ENCODE data around the gene VPS18. TPM values are rescaled to one million over a fixed set of nuclear protein-coding genes. Genes with fewer than 3 reads are reported as not detected.
A peak's percentile ranks its signal among the peaks of the same experiment; 100 is the strongest.

Gene VPS18
- 1 to 10 TPM; 7.2 to 8.4 TPM for total RNA-seq

GRCh38 chr15:40893733-40894680 is at the start of gene VPS18:
Gene VPS18 (plus strand): TSS chr15:40894450. CDS start chr15:40894769, 319 bp downstream.
- peak; percentile 98 to 99 for ATAC-seq
- Mint-ChIP-seq H3K9me3 (no peaks in the 10 kb centered on the region), H3K36me3 (peaks cover 5 to 7% of the 10 kb centered on the region in 2 donors), H3K27ac (peak within 1 kb of the TSS; percentile 90 to 99)
- DNase-seq (ENCODE audit: low spot score in 2 of 2) = peak; percentile 98 to 100

- peak overlapping the region in 1 of 2 donors; percentile 77 for H3K27ac Mint-ChIP-seq
- peaks cover 4 to 5% of the 10 kb centered on the region in 2 donors for H3K36me3 Mint-ChIP-seq
- ATAC-seq = peak; percentile 33 to 52
- DNase-seq (ENCODE audit: low spot score in 2 of 2) = peak in 1 of 2 donors; percentile 50
- H3K9me3 Mint-ChIP-seq = no peaks in the 10 kb centered on the region
Observed at GRCh38 chr15:40844696-40845030, 49.6 kb upstream of the VPS18 start.

- peaks cover 4 to 5% of the 10 kb centered on the region in 2 donors for H3K36me3 Mint-ChIP-seq
- no peaks in the 10 kb centered on the region for H3K9me3 Mint-ChIP-seq
- H3K27ac Mint-ChIP-seq = peak overlapping the region in 1 of 2 donors; percentile 77
- no peak for ATAC-seq
- no peak for DNase-seq (ENCODE audit: low spot score in 2 of 2)
Observed at GRCh38 chr15:40845036-40845435, 49.2 kb upstream of the VPS18 start.

- H3K9me3 Mint-ChIP-seq = no peaks in the 10 kb centered on the region
- ATAC-seq (no peak), DNase-seq (ENCODE audit: low spot score in 2 of 2) (no peak)
- no peak overlapping the region for H3K27ac Mint-ChIP-seq
- H3K36me3 Mint-ChIP-seq = peaks cover 4 to 5% of the 10 kb centered on the region in 2 donors
Observed at GRCh38 chr15:40845511-40846284, 48.6 kb upstream of the VPS18 start.

GRCh38 chr15:40846841-40847222 is 47.4 kb upstream of the VPS18 start:
- H3K9me3 Mint-ChIP-seq = no peaks in the 10 kb centered on the region
- no peak for DNase-seq (ENCODE audit: low spot score in 2 of 2)
- H3K27ac Mint-ChIP-seq = no peak overlapping the region
- H3K36me3 Mint-ChIP-seq = peaks cover 4 to 5% of the 10 kb centered on the region in 2 donors
- no peak for ATAC-seq

GRCh38 chr15:40847223-40847961 is 46.9 kb upstream of the VPS18 start:
- ATAC-seq (no peak), DNase-seq (ENCODE audit: low spot score in 2 of 2) (no peak)
- Mint-ChIP-seq H3K36me3 (peaks cover 4 to 5% of the 10 kb centered on the region in 2 donors), H3K27ac (no peak overlapping the region), H3K9me3 (no peaks in the 10 kb centered on the region)

GRCh38 chr15:40850576-40851112 is 43.6 kb upstream of the VPS18 start:
- H3K36me3 Mint-ChIP-seq = no peaks in the 10 kb centered on the region
- no peaks in the 10 kb centered on the region for H3K9me3 Mint-ChIP-seq
- no peak for ATAC-seq
- no peak for DNase-seq (ENCODE audit: low spot score in 2 of 2)
- H3K27ac Mint-ChIP-seq = no peak overlapping the region

- ATAC-seq = no peak
- no peak overlapping the region for H3K27ac Mint-ChIP-seq
- H3K9me3 Mint-ChIP-seq = no peaks in the 10 kb centered on the region
- H3K36me3 Mint-ChIP-seq = no peaks in the 10 kb centered on the region
- DNase-seq (ENCODE audit: low spot score in 2 of 2) = no peak
Observed at GRCh38 chr15:40852529-40852928, 41.7 kb upstream of the VPS18 start.

GRCh38 chr15:40853241-40853890 is 40.9 kb upstream of the VPS18 start:
- no peaks in the 10 kb centered on the region for H3K9me3 Mint-ChIP-seq

GRCh38 chr15:40854161-40854560 is 40.1 kb upstream of the VPS18 start:
- no peak for ATAC-seq
- Mint-ChIP-seq H3K36me3 (no peaks in the 10 kb centered on the region), H3K27ac (no peak overlapping the region), H3K9me3 (no peaks in the 10 kb centered on the region)
- no peak for DNase-seq (ENCODE audit: low spot score in 2 of 2)

More at GRCh38 chr15:40853241-40853890, 40.9 kb upstream of the VPS18 start:
- no peak overlapping the region for H3K27ac Mint-ChIP-seq
- H3K36me3 Mint-ChIP-seq = no peaks in the 10 kb centered on the region
- ATAC-seq (no peak), DNase-seq (ENCODE audit: low spot score in 2 of 2) (no peak)

- no peak for ATAC-seq
- no peaks in the 10 kb centered on the region for H3K9me3 Mint-ChIP-seq
- no peak overlapping the region for H3K27ac Mint-ChIP-seq
- DNase-seq (ENCODE audit: low spot score in 2 of 2) = no peak
- H3K36me3 Mint-ChIP-seq = no peaks in the 10 kb centered on the region
Observed at GRCh38 chr15:40855706-40856234, 38.5 kb upstream of the VPS18 start.

- ATAC-seq (no peak), DNase-seq (ENCODE audit: low spot score in 2 of 2) (no peak)
- H3K9me3 Mint-ChIP-seq = no peaks in the 10 kb centered on the region
- H3K27ac Mint-ChIP-seq = no peak overlapping the region
- H3K36me3 Mint-ChIP-seq = no peaks in the 10 kb centered on the region
Observed at GRCh38 chr15:40856746-40857145, 37.5 kb upstream of the VPS18 start.

- Mint-ChIP-seq H3K36me3 (no peaks in the 10 kb centered on the region), H3K9me3 (no peaks in the 10 kb centered on the region), H3K27ac (peak overlapping the region in 1 of 2 donors; percentile 22)
- ATAC-seq (peak; percentile 88), DNase-seq (ENCODE audit: low spot score in 2 of 2) (peak; percentile 79 to 94)
Observed at GRCh38 chr15:40857601-40858341, 36.5 kb upstream of the VPS18 start.

GRCh38 chr15:40858706-40859105 is 35.5 kb upstream of the VPS18 start:
- Mint-ChIP-seq H3K36me3 (no peaks in the 10 kb centered on the region), H3K27ac (no peak overlapping the region), H3K9me3 (no peaks in the 10 kb centered on the region)
- no peak for DNase-seq (ENCODE audit: low spot score in 2 of 2)
- no peak for ATAC-seq

GRCh38 chr15:40859206-40859851 is 34.9 kb upstream of the VPS18 start:
- DNase-seq (ENCODE audit: low spot score in 2 of 2) = peak; percentile 76 to 90
- ATAC-seq = peak; percentile 89 to 92
- H3K36me3 Mint-ChIP-seq = no peaks in the 10 kb centered on the region
- no peaks in the 10 kb centered on the region for H3K9me3 Mint-ChIP-seq
- no peak overlapping the region for H3K27ac Mint-ChIP-seq
